DND-41 (cell line): ENCODE data around the gene OR7C1.

Experiments used
- CTCF ChIP-seq: IDR thresholded peaks from 2 replicates; pipeline ENCODE4 v1.5.1; 2012; ENCODE audit warnings: borderline replicate concordance, low read length, moderate library complexity, mild to moderate bottlenecking; ENCODE audit not compliant: poor library complexity, severe bottlenecking; ENCODE audit errors: extremely low read depth
- EZH2 ChIP-seq: IDR thresholded peaks from 3 replicates; pipeline ENCODE4 v1.6.1; 2012; ENCODE audit warnings: borderline replicate concordance, low read depth, mild to moderate bottlenecking, moderate library complexity, low read length, inconsistent platforms; ENCODE audit not compliant: severe bottlenecking

GRCh38 chr19:14782626-14783409, 52.2 kb downstream of the OR7C1 start:
- TF ChIP-seq CTCF: no peak
- TF ChIP-seq EZH2: no peak
